Epithelial cell of esophagus (primary cell): ENCODE results near the gene KCNK4.

ENCODE experiments used
- DNase-seq: peaks from one replicate; pipeline ENCODE4 v3.0.0; 2010; ENCODE audit warnings: low read depth
- H3K4me3 ChIP-seq: 2 replicates; pipeline ENCODE4 v1.5.1; 2011; ENCODE audit warnings: mild to moderate bottlenecking, low read length, control low read depth
- CTCF ChIP-seq: IDR thresholded peaks from 2 replicates; pipeline ENCODE4 v1.5.1; 2011; ENCODE audit warnings: low read depth, mild to moderate bottlenecking, low read length, control low read depth, inconsistent platforms; ENCODE audit not compliant: insufficient read depth; ENCODE audit errors: missing control alignments

KCNK4 gene

GRCh38 chr11:64265176-64266160, 25.6 kb upstream of the KCNK4 start:
- H3K4me3 ChIP-seq: no peak overlapping the region
- no peak for TF ChIP-seq CTCF
- no peak for DNase-seq

- DNase-seq: peak; percentile 78
- H3K4me3 ChIP-seq: no peak overlapping the region
- no peak for TF ChIP-seq CTCF
Observed at GRCh38 chr11:64266339-64266738, 24.8 kb upstream of the KCNK4 start.

GRCh38 chr11:64267207-64267945, 23.7 kb upstream of the KCNK4 start:
- no peak for DNase-seq
- no peak overlapping the region for H3K4me3 ChIP-seq
- no peak for TF ChIP-seq CTCF

- peak; percentile 40 for DNase-seq
- no peak overlapping the region for H3K4me3 ChIP-seq
- TF ChIP-seq CTCF: no peak
Observed at GRCh38 chr11:64268025-64268892, 22.8 kb upstream of the KCNK4 start.

GRCh38 chr11:64268893-64269539, 22.1 kb upstream of the KCNK4 start:
- TF ChIP-seq CTCF: no peak
- peak; percentile 35 for DNase-seq
- peak overlapping the region; percentile 59 for H3K4me3 ChIP-seq

- DNase-seq: peak; percentile 100
- TF ChIP-seq CTCF: peak; percentile 2
- peak overlapping the region; percentile 59 for H3K4me3 ChIP-seq
Observed at GRCh38 chr11:64269540-64270220, 21.4 kb upstream of the KCNK4 start.
